WTC11 (cell line): ENCODE data around the gene SPRTN. TPM values are rescaled to one million over a fixed set of nuclear protein-coding genes. Genes with fewer than 3 reads are reported as not detected.
A peak's percentile ranks its signal among the peaks of the same experiment; 100 is the strongest.

Source experiments
- ATAC-seq: fragments of 200-7000 bp; cut with Tn5 transposase; 2 replicates; pipeline ENCODE4 v1.10.0; 2021; ENCODE audit warnings: mild to moderate bottlenecking, moderate library complexity
- CTCF ChIA-PET: fragments of 300-600 bp; sonication (Branson Sonifier 250); formaldehyde crosslinking; loops from one replicate; lab custom pipeline; 2021; ENCODE audit warnings: antibody characterized with exemption; lab: Charles Lee
- POLR2A ChIA-PET: fragments of 350-600 bp; sonication (Branson Sonifier 250); formaldehyde crosslinking; loops from one replicate; lab custom pipeline; 2021; ENCODE audit warnings: antibody characterized with exemption; lab: Charles Lee
- DNase-seq: peaks from one replicate; pipeline ENCODE4 v3.0.0; 2021; ENCODE audit warnings: low spot score
- H3K27ac Mint-ChIP-seq: 2 replicates; pipeline ENCODE4 v1.8.0; 2021; ENCODE audit warnings: mixed read lengths
- H3K27me3 Mint-ChIP-seq: 2 replicates; pipeline ENCODE4 v1.8.0; 2021; ENCODE audit warnings: low read depth, mild to moderate bottlenecking, moderate library complexity, mixed read lengths
- H3K36me3 Mint-ChIP-seq: 2 replicates; pipeline ENCODE4 v1.8.0; 2021; ENCODE audit warnings: mixed read lengths
- H3K4me1 Mint-ChIP-seq: 2 replicates; pipeline ENCODE4 v1.8.0; 2022; ENCODE audit warnings: mixed read lengths
- H3K4me3 Mint-ChIP-seq: 2 replicates; pipeline ENCODE4 v1.8.0; 2021; ENCODE audit warnings: mild to moderate bottlenecking, moderate library complexity, mixed read lengths
- H3K9me3 Mint-ChIP-seq: 2 replicates; pipeline ENCODE4 v1.8.0; 2021; ENCODE audit warnings: mixed read lengths
- CBFB ChIP-seq: sonication (generic); formaldehyde crosslinking; IDR thresholded peaks from 2 replicates; pipeline ENCODE4 v1.8.1; 2022; ENCODE audit warnings: mild to moderate bottlenecking, low read depth, missing genetic modification reagents
- CREB1 ChIP-seq: sonication (generic); formaldehyde crosslinking; IDR thresholded peaks from 2 replicates; pipeline ENCODE4 v1.8.0; 2023; ENCODE audit warnings: mild to moderate bottlenecking, missing genetic modification reagents
- E2F4 ChIP-seq: sonication (generic); formaldehyde crosslinking; IDR thresholded peaks from 2 replicates; pipeline ENCODE4 v1.8.1; 2022; ENCODE audit warnings: low read depth, mild to moderate bottlenecking, moderate library complexity, missing genetic modification reagents, borderline replicate concordance
- GRHL2 ChIP-seq: fragments of 250-450 bp; sonication (Bioruptor Pico); IDR thresholded peaks from 2 replicates; pipeline ENCODE4 v1.8.0; 2022; ENCODE audit warnings: mild to moderate bottlenecking, moderate library complexity; ENCODE audit not compliant: insufficient replicate concordance, severe bottlenecking
- GTF2I ChIP-seq: fragments of 250-450 bp; sonication (Bioruptor Pico); conservative IDR thresholded peaks from 2 replicates; pipeline ENCODE4 v1.4.0; 2021; ENCODE audit warnings: mild to moderate bottlenecking
- HMGA2 ChIP-seq: fragments of 250-450 bp; sonication (Bioruptor Pico); IDR thresholded peaks from 2 replicates; pipeline ENCODE4 v1.4.0; 2021; ENCODE audit warnings: mild to moderate bottlenecking, moderate library complexity
- HMGXB4 ChIP-seq: sonication (generic); formaldehyde crosslinking; IDR thresholded peaks from 2 replicates; pipeline ENCODE4 v1.8.1; 2023; ENCODE audit warnings: mild to moderate bottlenecking, moderate library complexity, missing genetic modification reagents
- JUN ChIP-seq: sonication (generic); formaldehyde crosslinking; IDR thresholded peaks from 2 replicates; pipeline ENCODE4 v1.8.0; 2023; ENCODE audit warnings: mild to moderate bottlenecking, missing genetic modification reagents
- NFYB ChIP-seq: sonication (generic); formaldehyde crosslinking; conservative IDR thresholded peaks from 2 replicates; pipeline ENCODE4 v1.8.0; 2022; ENCODE audit warnings: low read depth, missing genetic modification reagents
- NR1H2 ChIP-seq: sonication (generic); formaldehyde crosslinking; IDR thresholded peaks from 2 replicates; pipeline ENCODE4 v1.9.0; 2021; ENCODE audit warnings: mild to moderate bottlenecking, moderate library complexity, missing genetic modification reagents
- NR2C2 ChIP-seq: sonication (generic); formaldehyde crosslinking; IDR thresholded peaks from 2 replicates; pipeline ENCODE4 v1.8.0; 2022; ENCODE audit warnings: mild to moderate bottlenecking, missing genetic modification reagents
- TCF7 ChIP-seq: sonication (generic); formaldehyde crosslinking; IDR thresholded peaks from 2 replicates; pipeline ENCODE4 v1.8.0; 2022; ENCODE audit warnings: mild to moderate bottlenecking, low read depth, missing genetic modification reagents, moderate library complexity
- TEAD4 ChIP-seq: sonication (generic); formaldehyde crosslinking; IDR thresholded peaks from 2 replicates; pipeline ENCODE4 v1.8.0; 2022; ENCODE audit warnings: mild to moderate bottlenecking, missing genetic modification reagents
- ZNF121 ChIP-seq: sonication (generic); formaldehyde crosslinking; IDR thresholded peaks from 2 replicates; pipeline ENCODE4 v1.8.0; 2023; ENCODE audit warnings: missing genetic modification reagents
- ZNF232 ChIP-seq: sonication (generic); formaldehyde crosslinking; IDR thresholded peaks from 2 replicates; pipeline ENCODE4 v1.8.0; 2022; ENCODE audit warnings: mild to moderate bottlenecking, missing genetic modification reagents
- ZNF263 ChIP-seq: sonication (generic); formaldehyde crosslinking; IDR thresholded peaks from 2 replicates; pipeline ENCODE4 v1.8.1; 2022; ENCODE audit warnings: low read depth, mild to moderate bottlenecking, moderate library complexity, missing genetic modification reagents
- ZNF317 ChIP-seq: sonication (generic); formaldehyde crosslinking; IDR thresholded peaks from 2 replicates; pipeline ENCODE4 v1.8.1; 2023; ENCODE audit warnings: low read depth, mild to moderate bottlenecking, moderate library complexity, missing genetic modification reagents, borderline replicate concordance
- ZNF532 ChIP-seq: fragments of 250-450 bp; sonication (Bioruptor Pico); IDR thresholded peaks from 2 replicates; pipeline ENCODE4 v1.9.0; 2021; ENCODE audit warnings: mild to moderate bottlenecking, borderline replicate concordance
- total RNA-seq: library from RNA; stranded (reverse); gene quantifications from 3 replicates; pipeline ENCODE4 v1.2.3, GENCODE V29; 2021
- TF ChIP-seq, protein P1 (sequence below): sonication (generic); formaldehyde crosslinking; IDR thresholded peaks from 2 replicates; pipeline ENCODE4 v1.8.0; 2023; ENCODE audit warnings: missing genetic modification reagents
- TF ChIP-seq, protein P2 (sequence below): fragments of 250-450 bp; sonication (Bioruptor Pico); IDR thresholded peaks from 2 replicates; pipeline ENCODE4 v1.9.0; 2021; ENCODE audit warnings: moderate library complexity, mild to moderate bottlenecking, inconsistent platforms, borderline replicate concordance
- TF ChIP-seq, protein P3 (sequence below): sonication (generic); formaldehyde crosslinking; IDR thresholded peaks from 2 replicates; pipeline ENCODE4 v1.8.1; 2022; ENCODE audit warnings: low read depth, missing genetic modification reagents, borderline replicate concordance
- TF ChIP-seq, protein P4 (sequence below): sonication (generic); formaldehyde crosslinking; IDR thresholded peaks from 2 replicates; pipeline ENCODE4 v1.8.1; 2023; ENCODE audit warnings: mild to moderate bottlenecking, missing genetic modification reagents
- TF ChIP-seq, protein P5 (sequence below): sonication (generic); formaldehyde crosslinking; IDR thresholded peaks from 2 replicates; pipeline ENCODE4 v1.8.0; 2022; ENCODE audit warnings: mild to moderate bottlenecking, missing genetic modification reagents

SPRTN gene
- total RNA-seq, 1 experiment from 2014 or later = 14.6 TPM

DNA sequence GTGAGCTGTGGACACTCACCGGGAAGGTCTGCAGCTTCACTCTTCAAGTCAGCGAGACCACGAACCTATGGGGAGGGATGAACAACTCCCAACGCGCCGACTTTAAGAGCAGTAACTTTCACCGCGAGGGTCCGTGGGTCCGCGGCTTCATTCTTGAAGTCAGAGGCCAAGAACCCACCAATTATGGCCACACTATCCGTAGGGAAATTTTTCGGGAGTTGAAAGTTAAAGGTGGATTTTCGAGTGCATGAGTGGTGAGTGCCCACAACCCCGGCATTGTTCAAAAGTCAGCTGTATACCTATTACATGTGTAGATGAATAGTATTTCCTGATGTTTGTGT, 20.1 kb upstream of the SPRTN start:
- Mint-ChIP-seq H3K27me3 (peaks cover 5% of the 10 kb centered on the region), H3K27ac (no peak overlapping the region), H3K4me1 (no peaks in the 10 kb centered on the region), H3K4me3 (no peak overlapping the region), H3K9me3 (peaks cover 4% of the 10 kb centered on the region), H3K36me3 (no peaks in the 10 kb centered on the region)
- DNase-seq = no peak
- CTCF ChIA-PET = no interaction called here
- POLR2A ChIA-PET = no interaction called here
- no peak for TF ChIP-seq GRHL2 (CRISPR knock-in tag)
- TF ChIP-seq, protein P1, sequence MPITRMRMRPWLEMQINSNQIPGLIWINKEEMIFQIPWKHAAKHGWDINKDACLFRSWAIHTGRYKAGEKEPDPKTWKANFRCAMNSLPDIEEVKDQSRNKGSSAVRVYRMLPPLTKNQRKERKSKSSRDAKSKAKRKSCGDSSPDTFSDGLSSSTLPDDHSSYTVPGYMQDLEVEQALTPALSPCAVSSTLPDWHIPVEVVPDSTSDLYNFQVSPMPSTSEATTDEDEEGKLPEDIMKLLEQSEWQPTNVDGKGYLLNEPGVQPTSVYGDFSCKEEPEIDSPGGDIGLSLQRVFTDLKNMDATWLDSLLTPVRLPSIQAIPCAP (CRISPR knock-in tag) = no peak
- no peak for TF ChIP-seq ZNF532 (CRISPR knock-in tag)
- no peak for TF ChIP-seq ZNF317 (CRISPR knock-in tag)
- TF ChIP-seq, protein P2, sequence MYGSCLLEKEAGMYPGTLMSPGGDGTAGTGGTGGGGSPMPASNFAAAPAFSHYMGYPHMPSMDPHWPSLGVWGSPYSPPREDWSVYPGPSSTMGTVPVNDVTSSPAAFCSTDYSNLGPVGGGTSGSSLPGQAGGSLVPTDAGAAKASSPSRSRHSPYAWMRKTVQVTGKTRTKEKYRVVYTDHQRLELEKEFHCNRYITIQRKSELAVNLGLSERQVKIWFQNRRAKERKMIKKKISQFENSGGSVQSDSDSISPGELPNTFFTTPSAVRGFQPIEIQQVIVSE (CRISPR knock-in tag) = no peak
- TF ChIP-seq, protein P3, sequence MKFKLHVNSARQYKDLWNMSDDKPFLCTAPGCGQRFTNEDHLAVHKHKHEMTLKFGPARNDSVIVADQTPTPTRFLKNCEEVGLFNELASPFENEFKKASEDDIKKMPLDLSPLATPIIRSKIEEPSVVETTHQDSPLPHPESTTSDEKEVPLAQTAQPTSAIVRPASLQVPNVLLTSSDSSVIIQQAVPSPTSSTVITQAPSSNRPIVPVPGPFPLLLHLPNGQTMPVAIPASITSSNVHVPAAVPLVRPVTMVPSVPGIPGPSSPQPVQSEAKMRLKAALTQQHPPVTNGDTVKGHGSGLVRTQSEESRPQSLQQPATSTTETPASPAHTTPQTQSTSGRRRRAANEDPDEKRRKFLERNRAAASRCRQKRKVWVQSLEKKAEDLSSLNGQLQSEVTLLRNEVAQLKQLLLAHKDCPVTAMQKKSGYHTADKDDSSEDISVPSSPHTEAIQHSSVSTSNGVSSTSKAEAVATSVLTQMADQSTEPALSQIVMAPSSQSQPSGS (CRISPR knock-in tag) = no peak
- TF ChIP-seq NR1H2 = no peak
- TF ChIP-seq NFYB (CRISPR knock-in tag) = 0 out of 2 replicates have a peak, but pooled peaks have one; percentile 5
- no peak for ATAC-seq

DNA sequence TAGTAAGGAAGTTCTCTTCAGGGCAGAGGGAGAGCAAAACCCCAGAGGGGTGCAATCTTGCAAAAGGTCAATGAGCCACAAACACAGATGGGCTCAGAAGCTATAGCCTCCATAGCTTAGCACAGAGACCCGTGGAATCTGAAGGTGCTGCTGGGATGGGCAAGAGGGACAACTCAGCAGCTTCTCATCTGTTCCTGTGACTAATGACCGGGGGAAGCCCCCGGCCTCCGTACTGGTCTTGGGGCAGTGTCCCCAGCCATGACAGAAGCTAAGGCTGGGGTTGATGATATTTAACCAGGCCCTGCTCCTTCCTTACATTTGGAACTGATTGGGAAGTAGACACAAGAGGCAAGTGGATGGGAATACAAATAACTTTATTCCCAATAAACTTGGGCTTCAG, 19.5 kb upstream of the SPRTN start:
- H3K4me3 Mint-ChIP-seq = no peak overlapping the region
- POLR2A ChIA-PET = no interaction called here
- DNase-seq (no peak), ATAC-seq (no peak)
- H3K9me3 Mint-ChIP-seq = peaks cover 4% of the 10 kb centered on the region
- peaks cover 1% of the 10 kb centered on the region for H3K27me3 Mint-ChIP-seq
- H3K36me3 Mint-ChIP-seq = no peaks in the 10 kb centered on the region
- CTCF ChIA-PET = no interaction called here
- H3K4me1 Mint-ChIP-seq = no peaks in the 10 kb centered on the region; the same call in 1 of the 2 replicates
- H3K27ac Mint-ChIP-seq = no peak overlapping the region
- TF ChIP-seq E2F4 (no peak), ZNF263 (CRISPR knock-in tag) (no peak), TEAD4 (no peak), NFYB (CRISPR knock-in tag) (no peak), GTF2I (no peak), JUN (CRISPR knock-in tag) (no peak), TCF7 (CRISPR knock-in tag) (no peak), NR2C2 (no peak), ZNF232 (no peak), CBFB (CRISPR knock-in tag) (no peak), ZNF121 (no peak), CREB1 (CRISPR knock-in tag) (no peak), HMGXB4 (CRISPR knock-in tag) (no peak), GRHL2 (CRISPR knock-in tag) (no peak), HMGA2 (no peak), ZNF317 (CRISPR knock-in tag) (no peak)
- TF ChIP-seq, protein P4, sequence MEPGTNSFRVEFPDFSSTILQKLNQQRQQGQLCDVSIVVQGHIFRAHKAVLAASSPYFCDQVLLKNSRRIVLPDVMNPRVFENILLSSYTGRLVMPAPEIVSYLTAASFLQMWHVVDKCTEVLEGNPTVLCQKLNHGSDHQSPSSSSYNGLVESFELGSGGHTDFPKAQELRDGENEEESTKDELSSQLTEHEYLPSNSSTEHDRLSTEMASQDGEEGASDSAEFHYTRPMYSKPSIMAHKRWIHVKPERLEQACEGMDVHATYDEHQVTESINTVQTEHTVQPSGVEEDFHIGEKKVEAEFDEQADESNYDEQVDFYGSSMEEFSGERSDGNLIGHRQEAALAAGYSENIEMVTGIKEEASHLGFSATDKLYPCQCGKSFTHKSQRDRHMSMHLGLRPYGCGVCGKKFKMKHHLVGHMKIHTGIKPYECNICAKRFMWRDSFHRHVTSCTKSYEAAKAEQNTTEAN (CRISPR knock-in tag) = no peak
- TF ChIP-seq, protein P5, sequence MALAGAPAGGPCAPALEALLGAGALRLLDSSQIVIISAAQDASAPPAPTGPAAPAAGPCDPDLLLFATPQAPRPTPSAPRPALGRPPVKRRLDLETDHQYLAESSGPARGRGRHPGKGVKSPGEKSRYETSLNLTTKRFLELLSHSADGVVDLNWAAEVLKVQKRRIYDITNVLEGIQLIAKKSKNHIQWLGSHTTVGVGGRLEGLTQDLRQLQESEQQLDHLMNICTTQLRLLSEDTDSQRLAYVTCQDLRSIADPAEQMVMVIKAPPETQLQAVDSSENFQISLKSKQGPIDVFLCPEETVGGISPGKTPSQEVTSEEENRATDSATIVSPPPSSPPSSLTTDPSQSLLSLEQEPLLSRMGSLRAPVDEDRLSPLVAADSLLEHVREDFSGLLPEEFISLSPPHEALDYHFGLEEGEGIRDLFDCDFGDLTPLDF = no peak
